GM21526 (cell line): Measurements from ENCODE around the gene C16orf74.

Experiments
- ATAC-seq: cut with Tn5 transposase; IDR thresholded peaks from one replicate; pipeline ENCODE4 v1.9.1; 2021; ENCODE audit warnings: moderate library complexity; ENCODE audit not compliant: unreplicated experiment, low FRiP score

The C16orf74 gene

DNA sequence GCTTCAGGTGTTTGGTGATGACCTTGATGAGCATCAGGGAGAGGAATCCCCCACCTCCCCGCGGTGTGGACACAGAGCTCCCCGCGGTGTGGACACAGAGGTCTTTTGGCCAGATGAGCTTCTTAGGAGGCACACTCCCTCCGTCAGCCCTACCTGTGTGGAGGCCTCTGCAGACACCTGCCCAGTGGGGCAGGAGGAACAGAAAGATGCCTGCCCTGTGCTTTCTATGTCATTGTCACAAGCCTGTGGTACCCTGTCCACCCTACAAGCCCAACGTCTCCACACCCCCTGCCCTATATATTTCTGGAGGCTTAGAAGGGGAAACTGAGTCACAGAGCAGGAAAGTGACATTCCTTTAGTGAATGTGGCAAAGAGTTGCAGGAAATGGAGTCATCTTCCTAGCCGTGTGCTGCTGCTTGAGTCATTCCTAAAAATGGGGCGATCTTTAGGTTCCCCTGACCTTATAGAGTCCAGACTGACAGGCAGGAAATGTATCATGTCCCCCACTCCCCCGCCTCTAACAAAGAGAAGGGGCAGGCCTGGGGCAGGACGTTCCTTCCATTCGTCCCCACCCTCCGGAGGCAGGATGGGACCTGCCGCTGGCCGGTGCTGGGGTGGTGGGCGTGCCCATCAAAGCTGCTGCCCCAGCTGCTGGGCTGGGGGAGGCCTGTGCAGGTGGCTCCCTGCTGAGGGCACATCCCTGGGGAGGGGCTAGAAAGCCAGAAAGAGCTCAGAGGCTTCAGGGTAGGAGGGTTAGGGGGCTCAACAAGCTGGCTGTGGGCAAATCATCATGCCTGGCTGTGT, 1.0 kb upstream of the C16orf74 start:
- ATAC-seq: no peak

DNA sequence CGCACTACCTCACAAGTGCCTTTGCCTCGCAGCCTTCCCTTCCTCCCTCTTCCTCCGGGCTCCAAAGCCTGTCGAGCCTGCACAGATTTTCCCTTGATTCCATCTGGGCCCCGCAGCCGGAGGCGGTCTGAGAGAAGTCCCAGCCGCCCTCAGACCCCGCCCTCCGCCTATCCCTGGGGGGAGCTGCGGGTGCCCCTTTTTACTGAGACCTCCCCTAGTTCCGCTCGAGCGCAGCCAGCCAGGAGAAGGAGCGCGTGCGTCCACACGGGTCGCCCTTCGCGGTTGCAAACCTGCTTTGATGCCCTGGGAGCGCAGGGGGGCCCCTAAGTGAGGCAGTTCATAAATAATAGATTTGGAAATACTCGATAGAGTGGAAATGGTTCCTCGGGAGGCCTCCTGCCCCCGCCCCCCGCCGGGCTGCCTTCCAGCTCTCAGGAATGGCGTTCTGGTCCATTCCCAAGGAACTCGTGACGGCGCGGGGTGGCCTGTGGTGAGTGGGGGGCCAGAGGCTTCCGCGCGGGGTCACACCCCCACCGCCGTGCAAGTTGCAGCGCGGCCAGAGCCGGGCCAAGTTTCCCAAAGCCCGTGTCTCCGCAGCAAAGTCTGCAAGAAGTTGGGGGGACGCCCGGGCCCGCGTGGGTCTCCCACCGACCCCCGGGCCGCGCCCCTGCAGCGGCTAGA, 610 bp downstream of the C16orf74 start:
- no peak for ATAC-seq

DNA sequence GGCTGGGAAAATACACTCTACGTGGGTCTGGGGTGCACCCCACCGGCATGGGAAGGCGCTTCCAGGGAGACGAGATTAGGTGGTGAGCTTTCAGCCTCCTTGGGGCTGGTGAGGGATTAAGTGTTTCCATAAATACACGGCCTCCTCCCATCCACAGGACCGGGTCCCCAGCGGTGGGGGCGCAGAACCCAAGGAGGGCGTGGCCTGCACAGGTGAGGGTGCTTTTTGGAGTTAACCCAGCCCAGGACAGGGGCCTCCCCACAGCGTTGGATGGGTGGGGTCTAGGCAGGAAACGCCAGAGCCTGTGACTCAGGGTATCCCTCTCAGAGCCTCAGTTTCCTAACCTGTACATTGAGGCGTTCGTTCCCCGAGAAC, 1.1 kb downstream of the C16orf74 start:
- no peak for ATAC-seq

DNA sequence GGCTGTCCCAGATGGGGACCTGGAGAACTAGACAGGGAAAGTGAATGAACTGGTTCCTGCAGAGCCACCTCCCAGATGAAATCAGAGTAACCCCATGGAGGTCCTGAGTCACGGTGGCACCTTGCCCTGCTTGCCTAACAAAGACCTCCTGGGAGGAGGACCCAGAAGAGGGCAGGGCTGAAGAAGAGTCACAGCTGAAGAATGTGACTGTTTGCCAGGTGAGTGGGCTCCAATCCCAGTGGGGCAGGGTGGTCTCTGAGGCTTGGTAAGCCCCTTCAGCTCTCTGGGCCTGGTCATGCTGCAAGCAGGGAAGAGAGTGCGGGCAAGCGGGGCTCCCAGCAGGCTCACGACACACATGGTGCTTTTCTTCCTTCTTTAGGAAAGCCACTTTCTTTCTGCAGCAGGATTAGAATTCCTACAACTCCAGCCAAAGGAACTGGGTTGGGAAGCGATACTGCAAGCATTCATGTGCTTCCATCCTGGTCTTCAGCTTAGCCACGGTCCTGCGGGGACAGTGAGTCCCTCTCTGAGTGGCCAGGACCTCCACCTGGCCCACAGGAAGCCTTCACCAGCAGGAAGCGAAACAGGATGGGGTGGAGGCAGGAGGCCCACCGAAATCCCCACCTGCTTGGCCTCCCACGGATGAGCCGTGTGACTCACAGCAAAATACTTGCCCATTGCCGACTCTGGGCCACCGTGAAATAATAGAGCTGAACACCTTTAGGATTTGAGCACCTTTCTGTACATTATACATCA, 4.3 kb downstream of the C16orf74 start:
- ATAC-seq: no peak

DNA sequence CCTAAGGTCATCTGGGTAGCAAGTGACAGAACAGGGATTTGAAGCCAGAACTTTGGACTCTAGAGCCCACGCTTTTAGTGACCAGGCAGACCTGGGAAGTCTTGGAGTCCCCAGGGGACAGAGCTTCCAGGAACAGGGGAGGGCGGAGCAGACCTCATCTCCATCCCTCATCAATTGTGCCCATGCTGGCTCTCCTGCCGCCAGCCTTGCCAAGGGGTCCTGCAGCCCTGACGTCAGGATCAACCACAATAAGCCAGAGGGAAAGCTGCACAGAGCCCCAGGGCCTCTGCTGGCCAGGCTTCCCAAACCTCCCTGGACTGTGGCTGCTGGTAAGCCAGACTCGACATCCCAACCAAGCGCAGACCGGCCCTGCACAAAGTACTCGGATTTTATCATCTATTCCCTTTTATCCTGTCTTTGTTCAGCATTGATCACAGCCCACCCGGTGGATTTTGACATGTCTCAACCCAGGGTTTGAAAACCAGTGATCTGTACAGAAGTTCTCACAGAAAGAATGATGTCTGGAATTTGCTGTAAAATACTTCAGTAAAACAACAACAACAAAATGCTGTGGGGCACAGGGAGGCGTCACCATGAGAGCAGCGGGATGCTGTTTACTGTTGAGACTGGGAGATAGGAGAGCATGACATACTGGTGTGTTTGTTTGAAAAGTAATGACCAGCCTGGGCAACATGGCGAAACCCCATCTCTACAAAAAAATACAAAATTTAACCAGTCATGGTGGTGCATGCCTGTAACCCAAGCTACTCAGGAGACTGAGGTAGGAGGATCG, 11.8 kb downstream of the C16orf74 start:
- ATAC-seq: no peak

DNA sequence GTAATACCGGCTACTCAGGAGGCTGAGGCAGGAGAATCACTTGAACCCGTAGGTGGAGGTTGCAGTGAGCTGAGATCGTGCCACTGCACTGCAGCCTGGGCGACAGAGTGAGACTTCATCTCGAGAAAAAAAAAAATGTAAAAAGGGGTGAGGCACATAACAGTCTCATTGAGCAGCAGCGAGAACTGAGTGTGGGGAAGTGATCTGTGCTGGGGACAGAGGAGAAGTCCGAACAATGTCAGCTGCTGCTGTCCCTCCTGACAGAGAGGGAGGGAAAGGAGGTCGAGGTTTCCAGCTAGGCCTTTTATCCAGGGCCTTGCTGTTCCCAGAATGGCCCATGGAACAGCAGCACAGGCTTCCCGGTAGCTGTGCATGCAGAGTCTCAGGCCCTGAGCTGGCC, 14.0 kb downstream of the C16orf74 start:
- no peak for ATAC-seq

DNA sequence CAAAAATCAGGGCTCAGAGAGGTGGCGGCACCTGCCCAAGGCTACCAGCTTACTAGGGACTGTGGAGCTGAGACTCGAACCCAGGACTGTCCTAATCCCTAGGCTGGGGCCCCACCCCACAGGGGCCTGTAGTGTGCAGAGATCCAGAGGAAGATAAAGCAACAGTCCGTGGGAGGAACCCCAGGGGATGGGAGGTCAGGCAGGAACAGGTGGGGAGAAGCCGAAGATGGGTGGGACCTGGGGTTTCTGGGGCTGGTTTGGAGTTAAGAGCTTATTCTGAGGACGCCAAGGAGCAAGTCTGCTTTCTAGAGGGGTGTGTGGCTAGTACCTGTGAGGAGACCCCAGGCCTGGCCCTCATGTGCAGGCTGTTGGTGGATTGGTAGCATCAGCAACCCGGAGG, 14.9 kb downstream of the C16orf74 start:
- ATAC-seq: no peak

DNA sequence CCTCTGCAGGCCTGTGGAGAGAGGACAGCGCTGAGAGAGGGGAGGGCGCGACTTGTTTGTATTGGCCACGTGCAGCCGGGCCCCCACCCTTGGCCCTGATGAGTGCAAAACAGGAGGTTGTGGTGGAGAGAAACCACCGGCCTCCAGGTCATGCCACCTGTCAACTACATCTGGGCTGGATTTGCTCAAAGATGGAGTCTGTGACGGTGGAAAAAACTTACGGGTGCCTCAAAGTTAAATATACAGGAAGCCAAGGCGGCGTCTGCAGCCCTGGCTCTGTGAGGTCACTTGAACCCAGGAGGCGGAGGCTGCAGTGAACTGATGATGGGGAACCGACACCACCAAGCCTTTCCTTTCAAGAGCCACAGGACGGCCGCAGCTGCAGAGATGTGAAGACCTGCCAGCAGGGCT, 15.7 kb downstream of the C16orf74 start:
- peak; percentile 59 for ATAC-seq

DNA sequence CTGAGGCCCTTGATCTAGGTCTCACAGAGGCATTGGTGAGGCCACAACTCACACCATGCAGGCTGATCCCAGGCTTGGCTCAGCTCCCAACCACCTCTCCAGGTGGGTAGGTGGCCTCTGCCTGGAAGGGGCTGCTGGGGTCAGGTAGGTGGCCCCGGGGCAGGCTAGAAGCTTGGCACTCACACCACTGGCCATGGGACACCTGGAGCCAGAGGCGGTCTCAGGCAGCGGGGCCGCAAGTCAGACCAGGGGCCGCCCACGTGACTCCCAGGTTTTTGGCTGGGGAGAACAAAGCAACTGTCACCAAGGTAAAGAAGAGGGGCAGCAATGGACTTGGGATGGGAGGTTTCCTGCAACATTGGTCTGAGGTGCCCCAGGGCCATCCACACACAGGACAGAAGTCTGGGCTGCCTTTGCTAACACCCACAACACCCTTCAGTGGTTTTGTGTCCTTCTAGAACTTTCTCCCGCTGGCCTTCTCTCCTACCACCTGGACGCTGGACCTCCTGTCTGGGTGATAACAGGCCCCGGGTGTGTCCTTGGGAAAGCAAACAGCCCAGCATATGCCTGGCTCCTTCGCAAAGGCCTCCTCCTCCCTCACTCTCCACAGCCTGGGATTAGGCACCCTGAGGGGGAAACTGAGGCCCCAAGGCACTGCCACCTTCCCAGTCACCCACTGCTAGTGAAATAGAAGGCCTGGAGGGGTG, 16.4 kb downstream of the C16orf74 start:
- ATAC-seq: no peak

DNA sequence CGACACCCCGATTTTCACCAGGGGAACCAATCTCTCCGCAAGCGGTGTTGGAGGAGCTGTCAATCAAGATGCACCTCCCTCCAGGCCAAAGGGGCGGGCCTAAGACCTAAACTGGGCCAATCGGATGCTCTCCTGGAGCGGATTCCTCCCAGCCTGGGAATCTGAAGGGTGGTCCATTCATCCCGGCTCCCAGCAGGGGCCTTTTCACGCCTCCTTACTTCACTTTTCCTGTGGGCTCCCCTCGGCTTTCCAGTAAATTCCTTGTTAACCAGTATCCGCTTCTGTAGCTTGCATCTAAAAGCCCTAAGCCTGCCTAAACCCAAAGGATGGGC, 17.1 kb downstream of the C16orf74 start:
- ATAC-seq: no peak

DNA sequence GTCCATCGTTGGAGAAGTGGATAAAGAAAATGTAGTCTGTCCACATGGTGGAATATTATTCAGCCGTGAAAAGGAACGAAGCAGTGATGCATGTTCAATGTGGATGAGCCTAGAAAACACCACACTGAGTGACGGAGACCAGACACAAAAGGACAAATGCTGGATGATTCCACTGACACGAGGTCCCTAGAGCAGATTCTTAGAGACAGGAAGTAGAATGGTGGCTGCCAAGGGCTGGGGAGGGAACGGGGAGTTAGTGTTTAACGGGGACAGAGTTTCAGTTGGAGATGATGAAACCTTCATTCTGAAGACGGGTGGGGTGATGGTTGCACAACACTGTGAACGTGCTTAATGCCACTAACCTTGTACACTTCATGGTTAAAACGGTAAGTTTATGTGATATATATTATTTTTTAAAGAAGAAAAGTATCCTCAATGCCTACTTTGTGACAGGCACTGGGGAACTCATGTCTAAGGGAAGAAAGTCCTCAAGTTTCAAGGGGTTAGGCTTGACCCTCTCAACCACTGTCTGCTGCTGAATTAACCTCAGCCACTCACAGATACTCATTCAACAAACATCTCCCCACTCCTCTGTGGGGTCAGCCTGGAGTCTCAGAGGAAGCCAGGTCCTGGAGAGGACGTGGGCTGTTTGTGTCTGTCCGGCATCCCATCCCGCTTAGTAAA, 17.6 kb downstream of the C16orf74 start:
- ATAC-seq: no peak

DNA sequence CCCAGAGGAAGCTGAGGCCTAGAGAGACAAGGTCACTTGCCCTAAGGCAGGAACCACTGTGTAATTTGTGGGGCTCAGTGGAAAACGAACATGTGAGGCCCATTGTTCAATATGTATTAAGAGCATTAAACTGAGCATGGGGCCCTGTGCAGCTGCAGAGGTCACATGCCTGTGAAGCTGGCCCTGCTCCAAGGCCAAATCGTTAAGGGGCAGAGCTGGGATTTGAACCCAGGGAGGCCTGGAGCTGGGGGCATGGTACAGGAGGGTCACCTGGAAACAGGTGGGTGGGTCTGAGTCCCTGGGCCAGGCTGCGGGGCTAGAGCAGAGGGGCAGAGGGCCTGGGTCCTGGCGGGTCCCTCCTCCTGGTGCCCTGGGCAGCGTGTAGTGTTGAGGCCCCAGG, 19.7 kb downstream of the C16orf74 start:
- ATAC-seq: no peak

DNA sequence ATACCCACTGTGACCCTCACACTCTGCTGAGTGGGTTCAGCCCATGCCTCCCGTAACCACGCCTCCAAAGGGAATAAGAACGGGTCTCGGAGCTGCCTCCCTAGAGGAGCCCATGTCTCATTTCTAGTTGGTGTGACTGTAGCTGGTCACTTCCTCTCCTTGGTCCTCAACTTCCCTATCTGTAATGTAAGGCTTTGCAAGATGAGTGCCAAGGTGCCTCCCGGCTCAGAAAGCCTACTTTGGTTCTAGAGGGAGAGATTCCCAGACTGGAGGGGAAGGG, 20.8 kb downstream of the C16orf74 start:
- no peak for ATAC-seq

DNA sequence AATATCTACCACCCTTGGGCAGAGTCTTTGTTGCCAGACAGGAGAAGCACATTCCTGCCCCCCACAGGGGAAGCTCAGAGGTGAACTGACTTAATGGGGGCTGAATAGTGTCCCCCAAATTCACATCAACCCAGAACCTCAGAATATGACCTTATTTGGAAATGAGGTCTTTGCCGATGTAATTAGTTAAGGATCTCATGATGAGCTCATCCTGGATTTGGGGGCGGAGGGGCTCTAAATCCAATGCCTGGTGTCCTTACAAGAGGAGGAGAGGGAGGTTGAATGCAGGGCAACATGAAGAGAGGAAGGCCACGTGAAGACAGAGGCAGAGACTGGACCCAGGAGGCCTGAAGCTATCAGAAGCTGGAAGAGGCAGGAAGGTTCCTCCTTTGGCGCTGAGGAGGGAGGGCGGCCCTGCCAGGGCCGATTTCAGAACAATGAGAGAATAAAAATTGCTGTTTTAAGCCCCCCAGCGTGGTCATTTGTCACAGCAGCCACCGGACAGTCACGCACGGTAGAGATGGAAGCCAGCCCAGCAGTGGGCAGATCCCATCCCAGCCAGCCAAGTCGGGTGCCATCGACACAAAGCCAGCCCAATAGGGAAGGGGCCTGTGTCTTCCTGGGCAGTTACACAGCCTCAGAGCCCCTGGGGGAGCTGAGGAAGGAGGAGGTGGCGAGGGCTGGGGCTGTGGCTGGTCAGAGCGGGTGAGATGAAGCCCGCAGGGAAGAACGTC, 21.3 kb downstream of the C16orf74 start:
- ATAC-seq: no peak

DNA sequence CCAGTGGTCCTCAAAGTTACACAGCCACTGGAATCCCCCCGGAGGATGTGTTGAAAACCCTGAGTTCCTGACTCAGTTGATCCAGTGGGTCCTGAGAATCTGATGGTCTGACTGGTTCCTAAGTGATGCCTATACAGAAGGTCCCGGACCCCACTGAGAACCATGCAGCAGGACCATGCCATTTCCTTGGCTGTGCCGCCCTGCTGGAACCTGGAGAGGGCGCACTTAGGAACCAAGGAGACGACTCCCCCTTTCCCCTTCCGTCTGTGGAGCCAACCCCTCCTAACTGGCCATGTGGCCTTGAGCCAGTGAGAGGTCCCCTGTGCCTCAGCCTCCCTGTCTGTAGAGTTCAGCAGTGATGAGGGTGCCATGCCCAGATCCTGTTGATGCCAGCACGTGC, 22.0 kb downstream of the C16orf74 start:
- no peak for ATAC-seq

DNA sequence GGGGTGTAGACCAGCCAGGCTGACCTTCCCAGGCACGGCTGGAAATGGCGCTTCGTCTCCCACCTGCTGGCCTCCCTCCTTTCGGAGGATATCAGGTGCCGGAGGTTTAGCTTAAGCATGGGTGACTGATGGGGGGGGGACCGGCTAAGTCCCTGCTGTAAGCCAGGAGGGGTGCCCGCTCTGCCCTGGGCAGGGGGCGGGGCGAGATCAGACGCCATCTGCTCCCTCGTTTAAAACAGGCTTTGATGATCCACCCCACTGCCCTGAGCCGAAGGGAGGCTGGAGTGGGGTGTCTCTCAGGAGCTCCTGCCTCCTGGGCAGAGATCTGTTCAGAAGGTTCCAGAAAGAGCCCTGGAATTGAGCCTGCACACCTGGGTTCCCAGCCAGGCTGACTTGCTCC, 26.0 kb downstream of the C16orf74 start:
- no peak for ATAC-seq

DNA sequence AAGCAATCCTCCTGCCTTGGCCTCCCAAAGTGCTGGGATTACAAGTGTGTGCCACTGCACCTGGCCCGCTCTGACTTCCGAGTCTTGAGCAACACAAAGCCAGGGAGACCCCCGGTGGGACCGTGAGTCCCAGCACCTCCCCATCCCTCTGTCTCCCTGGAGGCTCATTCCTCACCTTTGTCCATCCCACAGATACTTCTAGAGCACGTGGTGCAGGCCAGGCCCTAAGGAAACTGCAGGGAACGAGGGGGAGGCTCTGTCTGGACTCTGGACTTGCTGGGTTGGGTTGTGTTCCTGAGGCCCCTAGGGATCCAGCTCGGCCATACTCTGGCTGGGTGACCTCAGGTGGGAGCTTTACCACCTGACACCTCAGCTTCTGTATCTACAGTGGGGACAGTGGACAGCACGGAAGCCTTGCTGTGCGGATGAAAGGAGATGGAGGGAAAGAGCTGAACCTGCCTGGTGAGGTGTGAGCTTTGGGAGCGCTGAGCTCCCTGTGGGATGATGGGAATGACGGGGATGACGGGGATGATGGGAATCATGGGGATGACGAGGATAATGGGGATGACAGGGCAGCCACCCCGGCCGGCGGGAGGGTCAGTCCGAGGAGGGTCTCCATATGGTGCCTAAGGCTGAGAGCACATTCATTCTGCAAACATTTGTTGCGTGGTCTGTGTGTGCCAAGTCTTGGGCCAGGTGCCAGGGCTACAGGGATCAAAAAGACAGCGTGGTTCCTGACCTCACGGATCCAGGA, 26.6 kb downstream of the C16orf74 start:
- no peak for ATAC-seq

DNA sequence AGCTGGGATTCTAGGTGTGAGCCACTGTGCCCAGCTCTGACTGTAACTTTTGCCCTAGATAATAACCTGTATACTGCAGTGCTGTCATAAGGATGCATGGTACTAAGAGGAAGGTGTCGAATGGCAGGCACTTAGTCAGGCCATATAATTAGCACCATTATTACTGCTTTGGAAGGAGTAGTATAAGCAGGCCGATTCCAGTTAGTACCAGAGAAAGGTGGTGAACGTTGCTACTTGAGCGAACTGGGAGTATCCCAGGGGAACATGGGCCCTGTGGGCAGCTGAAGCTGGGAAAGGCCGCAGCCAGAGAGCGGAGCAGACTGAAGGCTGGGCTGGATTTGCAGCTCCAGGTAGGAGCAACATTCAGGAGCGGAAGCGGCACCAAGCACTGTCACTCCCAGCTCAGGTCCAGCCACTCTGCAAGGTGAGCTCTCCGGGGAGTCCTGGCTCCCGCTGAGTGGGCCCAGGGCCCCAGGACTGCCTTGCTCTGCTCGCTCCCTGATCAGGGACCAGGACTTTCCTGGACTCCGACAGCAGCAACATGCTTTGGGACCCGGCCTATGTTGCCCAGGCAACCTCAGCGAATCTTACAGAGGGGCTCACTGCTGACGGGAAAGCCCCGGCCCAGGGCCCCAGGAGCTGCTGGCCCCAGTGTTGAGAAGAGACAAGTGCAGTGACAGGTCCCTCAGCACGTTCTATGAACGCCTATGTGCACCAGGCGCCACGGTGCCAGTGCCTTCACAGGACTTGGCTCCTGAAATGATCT, 28.6 kb downstream of the C16orf74 start:
- ATAC-seq: no peak
